A549 (cell line): ENCODE results near the gene ETS2.

Source experiments
- CHD2 ChIP-seq: fragments of 150-350 bp; IDR thresholded peaks from 2 replicates; pipeline ENCODE4 v1.6.1; 2014; ENCODE audit warnings: low read length; ENCODE audit not compliant: partially characterized antibody
- CHD4 ChIP-seq: fragments of 200-600 bp; sonication (generic); IDR thresholded peaks from 2 replicates; pipeline ENCODE4 v1.6.1; 2016; ENCODE audit warnings: antibody characterized with exemption, mild to moderate bottlenecking, borderline replicate concordance
- EP300 ChIP-seq, 2 experiments: fragments of >200 bp; sonication (Bioruptor Twin); formaldehyde crosslinking; IDR thresholded peaks; 2 replicates in 1 of 2; 3 replicates in 1 of 2; pipeline ENCODE4 v1.6.1; 2016 to 2017
- FOSL2 ChIP-seq, 2 experiments: fragments of 450-650 bp in 1 of 2; fragments of >200 bp in 1 of 2; sonication (Bioruptor Twin) in 1 of 2; formaldehyde crosslinking; IDR thresholded peaks; 2 replicates each; pipeline versions ENCODE4 v1.5.0 to v1.6.1; 2016 to 2020; ENCODE audit warnings: mild to moderate bottlenecking in 1 of 2, moderate library complexity in 1 of 2
- HEYL ChIP-seq: fragments of 250-450 bp; sonication (Bioruptor Pico); IDR thresholded peaks from 2 replicates; pipeline ENCODE4 v1.8.0; 2021; ENCODE audit warnings: mild to moderate bottlenecking, moderate library complexity
- MAFK ChIP-seq: fragments of 450-650 bp; IDR thresholded peaks from 2 replicates; pipeline ENCODE4 v1.6.1; 2014; ENCODE audit not compliant: partially characterized antibody
- NPAS2 ChIP-seq: fragments of 250-450 bp; sonication (Bioruptor Pico); IDR thresholded peaks from 2 replicates; pipeline ENCODE4 v1.8.0; 2022; ENCODE audit warnings: mild to moderate bottlenecking, moderate library complexity, borderline replicate concordance
- POLR2A ChIP-seq: IDR thresholded peaks from 2 replicates; pipeline ENCODE4 v1.6.1; 2012; ENCODE audit warnings: mild to moderate bottlenecking, low read length
- POLR2AphosphoS2 ChIP-seq: conservative IDR thresholded peaks from 2 replicates; pipeline ENCODE4 v1.6.1; 2012; ENCODE audit warnings: low read length, improper control_type of control experiment, inconsistent platforms
- RAD21 ChIP-seq, 2 experiments: fragments of >200 bp in 1 of 2; sonication (Bioruptor Twin) in 1 of 2; formaldehyde crosslinking in 1 of 2; IDR thresholded peaks in 1 of 2; conservative IDR thresholded peaks in 1 of 2; 2 replicates in 1 of 2; 3 replicates in 1 of 2; pipeline ENCODE4 v1.6.1; 2012 to 2018; ENCODE audit warnings: inconsistent platforms in 1 of 2
- TF ChIP-seq, protein P1 (sequence below): fragments of >200 bp; sonication (Bioruptor Twin); formaldehyde crosslinking; IDR thresholded peaks from 3 replicates; pipeline ENCODE4 v1.5.1; 2016
- TF ChIP-seq, protein P2 (sequence below): fragments of 200-600 bp; sonication (generic); IDR thresholded peaks from 2 replicates; pipeline ENCODE4 v1.6.1; 2016; ENCODE audit warnings: antibody characterized with exemption, mild to moderate bottlenecking, moderate library complexity

DNA sequence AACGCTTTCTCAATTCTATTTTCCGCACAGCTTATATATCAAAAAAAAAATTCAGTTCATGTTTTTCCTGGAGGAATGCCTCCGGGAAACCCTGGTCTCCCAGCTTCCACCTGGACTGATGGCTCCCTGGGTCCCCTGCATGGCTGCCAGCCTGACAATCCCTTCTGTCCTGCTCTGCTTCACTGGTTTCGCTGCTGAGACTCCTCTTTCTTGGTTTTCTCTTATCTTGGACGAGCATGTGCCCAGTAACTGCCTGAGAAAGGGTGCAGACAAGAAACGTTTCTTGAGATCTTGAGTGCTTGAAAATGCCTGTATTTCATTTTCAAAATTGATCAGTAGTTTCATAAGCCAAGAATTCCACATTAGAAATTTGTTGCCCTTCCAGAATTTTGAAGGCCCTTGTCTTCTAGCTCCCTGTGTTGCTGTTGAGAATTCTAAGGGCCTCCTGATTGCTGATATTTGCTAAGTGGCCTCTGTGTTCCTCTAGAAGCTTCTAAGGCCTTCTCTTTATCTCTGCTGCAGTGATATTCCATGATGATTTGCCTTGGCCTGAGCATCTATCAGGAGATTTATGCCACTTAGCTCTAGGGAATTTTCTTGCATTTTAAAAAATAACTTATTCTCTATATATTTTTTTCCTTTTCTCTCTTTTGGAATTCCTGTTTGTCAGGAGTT lies 44.7 kb downstream of the ETS2 start:
- TF ChIP-seq POLR2A (no peak), NPAS2 (no peak), MAFK (no peak), POLR2AphosphoS2 (no peak), EP300 (IDR thresholded peaks at IDR 0.05) (no peak), RAD21 (conservative IDR thresholded peaks at IDR 0.05 in 1 of 2, IDR thresholded peaks at IDR 0.05 in 1 of 2) (no peak), FOSL2 (IDR thresholded peaks at IDR 0.05) (no peak), FOSL2 (CRISPR knock-in tag; IDR thresholded peaks at IDR 0.05) (no peak), CHD4 (no peak), CHD2 (no peak), HEYL (CRISPR knock-in tag) (no peak)
- TF ChIP-seq, protein P1, sequence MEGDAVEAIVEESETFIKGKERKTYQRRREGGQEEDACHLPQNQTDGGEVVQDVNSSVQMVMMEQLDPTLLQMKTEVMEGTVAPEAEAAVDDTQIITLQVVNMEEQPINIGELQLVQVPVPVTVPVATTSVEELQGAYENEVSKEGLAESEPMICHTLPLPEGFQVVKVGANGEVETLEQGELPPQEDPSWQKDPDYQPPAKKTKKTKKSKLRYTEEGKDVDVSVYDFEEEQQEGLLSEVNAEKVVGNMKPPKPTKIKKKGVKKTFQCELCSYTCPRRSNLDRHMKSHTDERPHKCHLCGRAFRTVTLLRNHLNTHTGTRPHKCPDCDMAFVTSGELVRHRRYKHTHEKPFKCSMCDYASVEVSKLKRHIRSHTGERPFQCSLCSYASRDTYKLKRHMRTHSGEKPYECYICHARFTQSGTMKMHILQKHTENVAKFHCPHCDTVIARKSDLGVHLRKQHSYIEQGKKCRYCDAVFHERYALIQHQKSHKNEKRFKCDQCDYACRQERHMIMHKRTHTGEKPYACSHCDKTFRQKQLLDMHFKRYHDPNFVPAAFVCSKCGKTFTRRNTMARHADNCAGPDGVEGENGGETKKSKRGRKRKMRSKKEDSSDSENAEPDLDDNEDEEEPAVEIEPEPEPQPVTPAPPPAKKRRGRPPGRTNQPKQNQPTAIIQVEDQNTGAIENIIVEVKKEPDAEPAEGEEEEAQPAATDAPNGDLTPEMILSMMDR = no peak
- TF ChIP-seq, protein P2, sequence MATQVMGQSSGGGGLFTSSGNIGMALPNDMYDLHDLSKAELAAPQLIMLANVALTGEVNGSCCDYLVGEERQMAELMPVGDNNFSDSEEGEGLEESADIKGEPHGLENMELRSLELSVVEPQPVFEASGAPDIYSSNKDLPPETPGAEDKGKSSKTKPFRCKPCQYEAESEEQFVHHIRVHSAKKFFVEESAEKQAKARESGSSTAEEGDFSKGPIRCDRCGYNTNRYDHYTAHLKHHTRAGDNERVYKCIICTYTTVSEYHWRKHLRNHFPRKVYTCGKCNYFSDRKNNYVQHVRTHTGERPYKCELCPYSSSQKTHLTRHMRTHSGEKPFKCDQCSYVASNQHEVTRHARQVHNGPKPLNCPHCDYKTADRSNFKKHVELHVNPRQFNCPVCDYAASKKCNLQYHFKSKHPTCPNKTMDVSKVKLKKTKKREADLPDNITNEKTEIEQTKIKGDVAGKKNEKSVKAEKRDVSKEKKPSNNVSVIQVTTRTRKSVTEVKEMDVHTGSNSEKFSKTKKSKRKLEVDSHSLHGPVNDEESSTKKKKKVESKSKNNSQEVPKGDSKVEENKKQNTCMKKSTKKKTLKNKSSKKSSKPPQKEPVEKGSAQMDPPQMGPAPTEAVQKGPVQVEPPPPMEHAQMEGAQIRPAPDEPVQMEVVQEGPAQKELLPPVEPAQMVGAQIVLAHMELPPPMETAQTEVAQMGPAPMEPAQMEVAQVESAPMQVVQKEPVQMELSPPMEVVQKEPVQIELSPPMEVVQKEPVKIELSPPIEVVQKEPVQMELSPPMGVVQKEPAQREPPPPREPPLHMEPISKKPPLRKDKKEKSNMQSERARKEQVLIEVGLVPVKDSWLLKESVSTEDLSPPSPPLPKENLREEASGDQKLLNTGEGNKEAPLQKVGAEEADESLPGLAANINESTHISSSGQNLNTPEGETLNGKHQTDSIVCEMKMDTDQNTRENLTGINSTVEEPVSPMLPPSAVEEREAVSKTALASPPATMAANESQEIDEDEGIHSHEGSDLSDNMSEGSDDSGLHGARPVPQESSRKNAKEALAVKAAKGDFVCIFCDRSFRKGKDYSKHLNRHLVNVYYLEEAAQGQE = no peak
